GM18526 (cell line): ENCODE measurements around the gene ACTL8.

ENCODE experiments used
- POLR2A ChIP-seq: IDR thresholded peaks from 3 replicates; pipeline ENCODE4 v1.6.1; 2011; ENCODE audit not compliant: insufficient read length; ENCODE audit errors: extremely low read depth

The ACTL8 gene

GRCh38 chr1:17805869-17806684 is 50.9 kb downstream of the ACTL8 start:
- TF ChIP-seq POLR2A = no peak

DNA sequence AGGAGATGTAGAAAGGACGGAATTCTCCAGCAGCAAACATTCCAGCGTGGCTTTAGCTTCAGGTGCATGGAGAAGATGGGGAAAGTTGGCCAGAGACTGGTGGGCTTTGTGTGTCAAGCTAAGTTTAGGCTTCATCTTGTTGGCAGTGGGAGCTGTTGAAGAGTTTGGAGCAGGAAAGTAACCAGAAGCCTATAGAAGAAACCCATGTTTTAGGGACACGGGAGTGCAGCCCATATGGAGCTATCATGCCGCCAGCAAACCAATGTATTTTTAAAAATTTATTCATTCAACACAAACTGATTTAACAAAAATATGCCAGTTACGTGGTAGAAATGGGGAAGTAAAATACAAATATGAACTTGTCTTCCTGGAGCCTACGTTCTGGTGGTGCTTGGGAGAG is 53.7 kb downstream of the ACTL8 start:
- no peak for TF ChIP-seq POLR2A

- TF ChIP-seq POLR2A = no peak
These were observed 55.5 kb downstream of the ACTL8 start for GRCh38 chr1:17810668-17811067.

- TF ChIP-seq POLR2A = no peak
These were observed 61.4 kb downstream of the ACTL8 start for GRCh38 chr1:17816511-17816910.

- TF ChIP-seq POLR2A = no peak
These were observed 64.1 kb downstream of the ACTL8 start for GRCh38 chr1:17819129-17819802.

GRCh38 chr1:17820198-17820597 is 65.1 kb downstream of the ACTL8 start:
- no peak for TF ChIP-seq POLR2A

DNA sequence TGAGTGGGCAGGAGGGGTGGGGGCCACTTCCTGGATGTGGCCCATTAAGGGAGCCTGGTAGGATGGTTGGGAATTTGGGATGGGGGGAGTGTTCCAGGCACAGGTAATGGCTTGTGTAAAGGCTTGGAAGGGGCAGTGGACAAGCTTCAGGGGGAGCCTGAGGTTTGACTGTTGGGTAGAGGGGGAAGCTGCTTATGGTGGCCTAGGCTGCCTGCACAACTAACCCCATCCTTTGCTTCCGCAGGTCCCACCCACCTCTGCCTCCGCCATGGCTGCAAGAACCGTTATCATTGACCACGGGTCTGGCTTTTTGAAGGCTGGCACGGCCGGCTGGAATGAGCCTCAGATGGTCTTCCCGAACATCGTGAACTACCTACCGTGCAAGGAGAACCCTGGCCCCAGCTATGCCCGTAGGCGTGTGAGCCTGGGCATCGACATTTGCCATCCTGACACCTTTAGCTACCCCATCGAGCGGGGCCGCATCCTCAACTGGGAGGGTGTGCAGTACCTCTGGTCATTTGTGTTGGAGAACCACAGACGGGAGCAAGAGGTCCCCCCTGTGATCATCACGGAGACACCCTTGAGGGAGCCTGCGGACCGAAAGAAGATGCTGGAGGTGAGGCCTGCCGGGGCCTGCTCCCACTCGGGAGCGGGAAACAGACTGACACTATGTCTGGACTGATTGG is 67.8 kb downstream of the ACTL8 start:
- TF ChIP-seq POLR2A = no peak

DNA sequence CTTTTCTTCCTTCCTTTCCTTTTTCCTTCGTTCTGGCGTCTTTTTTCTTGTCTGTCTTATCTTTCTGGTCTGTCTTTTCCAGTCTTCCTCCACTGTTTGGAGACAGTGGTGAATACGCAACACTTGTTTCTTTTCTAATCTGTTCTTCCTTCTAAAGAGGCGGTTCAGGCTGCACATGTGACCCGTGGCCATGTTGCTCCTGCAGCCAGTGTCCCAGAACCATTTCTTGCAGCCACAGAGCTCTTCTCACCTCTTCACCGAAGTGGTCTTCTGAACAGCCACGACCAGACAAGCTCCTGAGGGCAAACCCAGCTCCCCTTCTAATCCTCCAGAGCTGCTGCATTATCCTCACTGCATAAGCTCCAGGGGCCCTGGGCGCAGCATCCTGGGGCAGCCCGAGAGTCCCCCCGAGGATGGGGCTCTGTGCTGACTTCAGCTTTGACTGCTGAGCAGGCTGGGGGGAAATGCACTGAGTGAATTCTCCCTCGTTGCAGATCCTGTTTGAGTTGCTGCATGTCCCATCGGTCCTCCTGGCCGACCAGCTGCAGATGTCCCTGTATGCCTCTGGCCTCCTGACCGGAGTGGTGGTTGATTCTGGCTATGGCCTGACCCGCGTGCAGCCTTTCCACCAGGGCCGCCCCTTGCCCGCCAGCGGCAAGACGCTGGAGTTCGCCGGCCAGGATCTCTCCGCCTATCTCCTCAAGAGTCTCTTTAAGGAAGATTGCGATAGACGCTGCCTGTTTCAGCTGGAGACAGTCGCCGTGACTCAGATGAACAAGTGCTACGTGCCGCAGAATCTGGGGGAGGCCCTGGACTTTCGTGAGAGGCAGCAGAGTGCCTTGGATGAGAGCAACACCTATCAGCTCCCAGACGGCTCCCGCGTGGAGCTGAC is 70.4 kb downstream of the ACTL8 start:
- TF ChIP-seq POLR2A = no peak

DNA sequence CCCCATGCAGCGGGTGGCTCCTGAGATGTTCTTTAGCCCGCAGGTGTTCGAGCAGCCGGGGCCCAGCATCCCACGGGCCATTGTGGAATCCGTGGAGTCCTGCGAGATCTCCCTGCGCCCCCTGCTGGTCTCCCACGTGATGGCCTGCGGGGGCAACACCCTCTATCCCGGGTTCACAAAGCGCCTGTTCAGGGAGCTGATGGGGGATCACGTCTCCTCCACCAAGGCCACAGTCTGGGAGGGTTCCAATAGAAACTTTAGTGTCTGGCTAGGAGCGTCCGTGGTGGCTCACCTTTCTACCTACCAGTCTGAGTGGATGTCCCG is 71.0 kb downstream of the ACTL8 start:
- no peak for TF ChIP-seq POLR2A

- TF ChIP-seq POLR2A = no peak
These were observed 73.9 kb downstream of the ACTL8 start for GRCh38 chr1:17828991-17829390.

- no peak for TF ChIP-seq POLR2A
These were observed 74.4 kb downstream of the ACTL8 start for GRCh38 chr1:17829579-17829978.

DNA sequence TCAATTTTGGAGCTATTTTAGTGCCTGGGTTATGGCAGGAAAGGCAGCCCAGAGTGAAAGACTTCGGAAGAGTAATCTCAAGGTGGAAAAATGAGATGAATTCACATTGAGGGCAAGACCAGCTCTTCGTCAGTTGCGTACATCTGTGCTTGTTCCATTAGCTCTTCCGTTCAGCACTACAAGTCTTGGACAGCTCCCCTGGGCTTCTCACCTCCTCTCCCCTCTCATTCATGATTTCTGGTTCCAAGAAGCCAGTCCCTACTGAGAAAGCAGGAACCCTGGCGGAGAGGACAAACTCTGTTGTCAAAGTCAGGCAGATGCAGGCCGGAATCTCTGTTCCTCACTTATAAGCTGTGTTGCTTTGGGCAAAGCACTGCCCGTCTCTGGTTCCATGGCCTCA is 76.5 kb downstream of the ACTL8 start:
- TF ChIP-seq POLR2A = no peak

- no peak for TF ChIP-seq POLR2A
These were observed 78.7 kb downstream of the ACTL8 start for GRCh38 chr1:17833661-17834501.

DNA sequence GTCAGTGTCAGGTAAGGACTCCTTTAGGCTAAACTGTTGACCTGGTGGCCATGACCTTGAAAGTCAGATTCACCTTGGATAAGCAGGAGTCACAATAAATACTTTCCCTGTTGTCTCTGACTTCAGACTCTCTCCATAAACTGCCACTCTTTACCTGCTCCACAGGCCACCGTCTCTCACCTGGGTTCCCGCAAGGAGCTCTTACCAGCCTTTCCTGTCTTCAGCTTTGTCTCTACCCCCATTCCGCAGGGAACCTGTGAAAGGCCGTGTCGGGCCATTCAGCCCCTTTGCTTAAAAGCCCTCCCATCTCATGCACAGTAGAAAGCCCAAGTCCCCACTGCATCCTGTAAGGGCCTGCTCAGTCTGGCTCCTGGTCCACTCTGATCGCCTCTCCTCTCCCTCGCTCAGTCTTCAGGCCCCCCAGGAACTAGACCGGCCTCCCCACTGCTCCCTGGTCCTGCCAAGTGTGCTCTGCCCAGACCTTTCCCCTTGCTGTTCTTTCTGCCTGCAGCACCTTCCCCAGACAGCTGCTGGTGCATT is 79.5 kb downstream of the ACTL8 start:
- no peak for TF ChIP-seq POLR2A
